Vagina (tissue), 2 donors: Measurements from ENCODE around the gene SCARF2. TPM values are rescaled to one million over a fixed set of nuclear protein-coding genes. Genes with fewer than 3 reads are reported as not detected.
"Not testable (repeated sequence)": the region's sequence is repeated elsewhere in the genome, so short reads cannot be mapped to it uniquely, and the experiment has no call there.

Source experiments
- DNase-seq, 2 donors: peaks; one replicate each; pipeline ENCODE4 v3.0.0-alpha.2; 2017; ENCODE audit errors: extremely low spot score in 2 of 2
- H3K27ac ChIP-seq: fragments of 200-600 bp; sonication (generic); one replicate; pipeline ENCODE4 v1.5.1; 2019
- H3K27me3 ChIP-seq: fragments of 200-600 bp; sonication (generic); one replicate; pipeline ENCODE4 v1.5.1; 2019
- H3K36me3 ChIP-seq, 2 donors: fragments of 200-600 bp; sonication (generic); one replicate each; pipeline ENCODE4 v1.5.1; 2017 to 2019
- H3K4me1 ChIP-seq: fragments of 200-600 bp; sonication (generic); one replicate; pipeline ENCODE4 v1.5.1; 2019
- H3K4me3 ChIP-seq, 2 donors: fragments of 200-600 bp; sonication (generic); 1 replicate in 1 of 2; 2 replicates in 1 of 2; pipeline ENCODE4 v1.5.1; 2016 to 2019
- H3K9me3 ChIP-seq: fragments of 200-600 bp; sonication (generic); one replicate; pipeline ENCODE4 v1.5.1; 2019
- POLR2A ChIP-seq, 2 donors: fragments of 450-650 bp; IDR thresholded peaks; one replicate each; pipeline ENCODE4 v1.6.1; 2017; ENCODE audit warnings: antibody characterized with exemption in 2 of 2, mild to moderate bottlenecking in 2 of 2, moderate library complexity in 2 of 2
- POLR2AphosphoS5 ChIP-seq, 2 donors: sonication (generic); formaldehyde crosslinking; IDR thresholded peaks; one replicate each; pipeline ENCODE4 v1.9.0; 2017; ENCODE audit warnings: antibody characterized with exemption in 2 of 2, mild to moderate bottlenecking in 2 of 2, low read depth in 1 of 2; ENCODE audit not compliant: insufficient read depth in 1 of 2
- intact Hi-C: fragments of 100-400 bp; cut with DNase I; formaldehyde crosslinking; loops from one replicate; pipeline ENCODE4 v1.15.1; 2023
- total RNA-seq: library from RNA; depleted of rRNA; stranded (reverse); fragments of >200 nt; gene quantifications from one replicate; pipeline ENCODE4 v1.2.3, GENCODE V29; 2016
- TF ChIP-seq, protein P1 (sequence below), 3 experiments: fragments of 450-650 bp in 2 of 3; fragments of 200-600 bp in 1 of 3; sonication (generic) in 1 of 3; IDR thresholded peaks; one replicate each; pipeline ENCODE4 v1.5.1; 2017 to 2019; ENCODE audit warnings: antibody characterized with exemption in 3 of 3, mild to moderate bottlenecking in 2 of 3, moderate library complexity in 2 of 3

The SCARF2 gene
- total RNA-seq, 1 donor from 2014 or later = 32.2 TPM

- no peaks in the 10 kb centered on the region for H3K27me3 ChIP-seq
- H3K4me3 ChIP-seq = peak overlapping the region; percentile 77 to 84
- H3K4me1 ChIP-seq = peaks cover 30% of the 10 kb centered on the region
- H3K27ac ChIP-seq = no peak overlapping the region
- intact Hi-C loops = no loop called here
- TF ChIP-seq POLR2AphosphoS5 (IDR thresholded peaks at IDR 0.05; ENCODE audit: insufficient read depth in 1 of 2, low read depth in 1 of 2) = no peak
- TF ChIP-seq, protein P1, sequence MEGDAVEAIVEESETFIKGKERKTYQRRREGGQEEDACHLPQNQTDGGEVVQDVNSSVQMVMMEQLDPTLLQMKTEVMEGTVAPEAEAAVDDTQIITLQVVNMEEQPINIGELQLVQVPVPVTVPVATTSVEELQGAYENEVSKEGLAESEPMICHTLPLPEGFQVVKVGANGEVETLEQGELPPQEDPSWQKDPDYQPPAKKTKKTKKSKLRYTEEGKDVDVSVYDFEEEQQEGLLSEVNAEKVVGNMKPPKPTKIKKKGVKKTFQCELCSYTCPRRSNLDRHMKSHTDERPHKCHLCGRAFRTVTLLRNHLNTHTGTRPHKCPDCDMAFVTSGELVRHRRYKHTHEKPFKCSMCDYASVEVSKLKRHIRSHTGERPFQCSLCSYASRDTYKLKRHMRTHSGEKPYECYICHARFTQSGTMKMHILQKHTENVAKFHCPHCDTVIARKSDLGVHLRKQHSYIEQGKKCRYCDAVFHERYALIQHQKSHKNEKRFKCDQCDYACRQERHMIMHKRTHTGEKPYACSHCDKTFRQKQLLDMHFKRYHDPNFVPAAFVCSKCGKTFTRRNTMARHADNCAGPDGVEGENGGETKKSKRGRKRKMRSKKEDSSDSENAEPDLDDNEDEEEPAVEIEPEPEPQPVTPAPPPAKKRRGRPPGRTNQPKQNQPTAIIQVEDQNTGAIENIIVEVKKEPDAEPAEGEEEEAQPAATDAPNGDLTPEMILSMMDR (IDR thresholded peaks at IDR 0.05) = no peak
- TF ChIP-seq POLR2A (IDR thresholded peaks at IDR 0.05) = no peak
- no peaks in the 10 kb centered on the region for H3K36me3 ChIP-seq
- peak in 1 of 2 donors; percentile 81 for DNase-seq
- no peaks in the 10 kb centered on the region for H3K9me3 ChIP-seq
Observed at GRCh38 chr22:20395181-20395906, 42.3 kb downstream of the SCARF2 start.

GRCh38 chr22:20393705-20394476 is 43.7 kb downstream of the SCARF2 start, which contains the start of gene ZNF74:
ZNF74 (plus strand) TSS chr22:20394151; CDS start chr22:20394629, 478 bp downstream.
- H3K27me3 ChIP-seq = no peaks in the 10 kb centered on the region
- peak within 1 kb of the TSS; percentile 77 to 84 for H3K4me3 ChIP-seq
- peak in 1 of 2 donors; percentile 88 for DNase-seq
- H3K9me3 ChIP-seq = no peaks in the 10 kb centered on the region
- no peaks in the 10 kb centered on the region for H3K36me3 ChIP-seq
- peak within 1 kb of the TSS; percentile 52 for H3K27ac ChIP-seq
- peaks cover 30% of the 10 kb centered on the region for H3K4me1 ChIP-seq
- intact Hi-C loops = no loop called here
- TF ChIP-seq, protein P1 (IDR thresholded peaks at IDR 0.05) = no peak
- peak; percentile 86 to 94 for TF ChIP-seq POLR2AphosphoS5 (IDR thresholded peaks at IDR 0.05; ENCODE audit: insufficient read depth in 1 of 2, low read depth in 1 of 2)
- peak in 1 of 2 donors; percentile 3 for TF ChIP-seq POLR2A (IDR thresholded peaks at IDR 0.05)

DNA sequence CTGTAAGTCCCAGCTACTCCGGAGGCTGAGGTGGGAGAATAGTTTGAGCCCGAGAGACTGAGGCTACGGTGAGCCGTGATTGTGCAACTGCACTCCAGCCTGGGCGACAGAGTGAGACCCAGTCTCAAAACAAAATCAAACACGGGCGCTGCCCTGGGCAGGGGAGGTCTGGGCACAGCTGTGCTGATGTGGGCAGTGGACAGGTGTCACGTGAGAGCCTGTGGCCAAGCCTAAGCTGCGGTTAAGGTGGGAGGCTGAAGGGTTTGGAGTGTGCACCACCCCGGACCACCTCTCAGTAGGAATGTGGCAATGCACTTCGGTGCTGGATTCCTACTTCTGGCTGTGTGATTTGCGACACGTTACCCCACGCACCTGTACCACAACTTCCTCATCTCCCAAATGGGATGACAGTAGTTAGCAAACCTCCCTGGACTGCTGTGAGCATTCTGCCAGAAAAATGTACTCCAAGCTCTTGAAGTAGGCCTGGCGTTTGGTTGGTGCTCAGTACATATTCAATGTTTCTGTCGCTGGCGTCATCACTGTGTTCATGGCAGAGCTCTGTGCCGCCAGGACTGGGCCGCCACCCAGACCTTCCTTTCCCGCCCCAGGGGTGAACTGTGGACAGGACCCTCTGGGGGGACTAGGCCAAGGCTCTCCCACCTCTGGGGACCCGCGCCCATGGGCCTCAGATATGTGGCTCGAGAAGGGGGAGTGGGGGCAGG is 44.5 kb downstream of the SCARF2 start:
- no peaks in the 10 kb centered on the region for H3K9me3 ChIP-seq
- peak overlapping the region; percentile 77 to 84 for H3K4me3 ChIP-seq
- H3K36me3 ChIP-seq = no peaks in the 10 kb centered on the region
- intact Hi-C loops = no loop called here
- no peak for DNase-seq
- TF ChIP-seq POLR2A (IDR thresholded peaks at IDR 0.05) = no peak
- TF ChIP-seq, protein P1 (IDR thresholded peaks at IDR 0.05) = no peak
- no peak for TF ChIP-seq POLR2AphosphoS5 (IDR thresholded peaks at IDR 0.05; ENCODE audit: insufficient read depth in 1 of 2, low read depth in 1 of 2)
- peak overlapping the region; percentile 52 for H3K27ac ChIP-seq
- H3K27me3 ChIP-seq = no peaks in the 10 kb centered on the region
- H3K4me1 ChIP-seq = peaks cover 30% of the 10 kb centered on the region

DNA sequence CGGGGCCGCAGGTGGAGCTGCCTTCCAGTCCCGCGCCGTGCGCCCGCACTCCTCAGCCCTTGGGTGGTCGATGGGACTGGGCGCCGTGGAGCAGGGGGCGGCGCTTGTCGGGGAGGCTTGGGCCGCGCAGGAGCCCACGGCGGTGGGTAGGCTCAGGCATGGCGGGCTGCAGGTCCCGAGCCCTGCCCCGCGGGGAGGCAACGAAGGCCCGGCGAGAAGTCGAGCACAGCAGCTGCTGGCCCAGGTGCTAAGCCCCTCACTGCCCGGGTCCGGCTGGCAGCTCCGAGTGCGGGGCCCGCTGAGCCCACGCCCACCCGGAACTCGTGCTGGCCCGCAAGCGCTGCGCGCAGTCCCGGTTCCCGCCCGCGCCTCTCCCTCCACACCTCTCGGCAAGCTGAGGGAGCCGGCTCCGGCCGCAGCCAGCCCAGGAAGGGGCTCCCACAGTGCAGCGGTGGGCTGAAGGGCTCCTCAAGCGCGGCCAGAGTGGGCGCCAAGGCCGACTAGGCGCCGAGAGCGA is 45.2 kb downstream of the SCARF2 start:
- intact Hi-C loops, H3K27ac ChIP-seq, H3K27me3 ChIP-seq, H3K36me3 ChIP-seq, DNase-seq, H3K9me3 ChIP-seq, H3K4me3 ChIP-seq: not testable (repeated sequence)
- peaks cover 30% of the 10 kb centered on the region for H3K4me1 ChIP-seq

DNA sequence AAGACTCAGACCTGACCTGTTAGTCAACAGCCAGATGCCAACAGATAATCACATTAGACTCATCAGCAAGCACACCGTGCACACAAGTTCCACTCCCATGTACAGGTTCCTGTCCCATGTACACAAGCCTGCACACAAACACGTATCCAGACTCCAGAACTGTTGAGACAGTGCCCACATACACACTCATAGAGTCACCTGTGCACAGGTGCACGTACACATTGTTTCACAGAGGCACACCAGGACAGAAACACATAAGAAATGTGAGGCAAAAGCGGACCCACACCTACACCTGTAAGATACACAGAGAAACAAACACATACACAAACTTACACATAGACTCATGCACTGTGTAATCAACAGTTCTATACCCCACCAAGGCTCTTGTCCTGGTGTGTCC is 46.4 kb downstream of the SCARF2 start:
- H3K27ac ChIP-seq = no peak overlapping the region
- H3K27me3 ChIP-seq = no peaks in the 10 kb centered on the region
- no peaks in the 10 kb centered on the region for H3K36me3 ChIP-seq
- intact Hi-C loops = no loop called here
- DNase-seq = no peak
- H3K4me1 ChIP-seq = peaks cover 25% of the 10 kb centered on the region
- no peak overlapping the region for H3K4me3 ChIP-seq
- no peaks in the 10 kb centered on the region for H3K9me3 ChIP-seq
- TF ChIP-seq POLR2AphosphoS5 (IDR thresholded peaks at IDR 0.05; ENCODE audit: insufficient read depth in 1 of 2, low read depth in 1 of 2) = no peak
- TF ChIP-seq, protein P1 (IDR thresholded peaks at IDR 0.05) = no peak
- TF ChIP-seq POLR2A (IDR thresholded peaks at IDR 0.05) = no peak
